Endothelial cell of umbilical vein (primary cell): ENCODE measurements around the gene CUEDC1. TPM values are rescaled to one million over a fixed set of nuclear protein-coding genes. Genes with fewer than 3 reads are reported as not detected.

Experiments used
- BruUV-seq: library from RNA; stranded (reverse); fragments of 400-500 nt; replicated peaks from 2 replicates; lab custom pipeline; 2021; lab: Mats Ljungman, UMichigan
- CTCF ChIA-PET: fragments of 300-600, 350-600 bp; sonication (Branson Sonifier 250); formaldehyde crosslinking; loops from one replicate; lab custom pipeline; 2021; ENCODE audit warnings: antibody characterized with exemption, inconsistent platforms; lab: Charles Lee
- POLR2A ChIA-PET: fragments of 300-600, 350-600 bp; sonication (Branson Sonifier 250); formaldehyde crosslinking; loops from one replicate; lab custom pipeline; 2021; ENCODE audit warnings: antibody characterized with exemption, inconsistent platforms; lab: Charles Lee
- DNase-seq: peaks from one replicate; pipeline ENCODE4 v3.0.0-alpha.2; 2011; ENCODE audit warnings: low read depth, low spot score
- FAIRE-seq: peaks from 2 replicates; lab custom pipeline; 2011; peaks lifted over from hg19 to GRCh38; lab: Jason Lieb, UNC
- H2AFZ ChIP-seq: 2 replicates; pipeline ENCODE4 v1.6.0; 2012; ENCODE audit warnings: low read depth, low read length, control low read depth, inconsistent platforms
- H3K27ac ChIP-seq: 2 replicates; pipeline ENCODE4 v1.5.1; 2011; ENCODE audit warnings: low read depth, mild to moderate bottlenecking, control low read depth, low read length, moderate library complexity; ENCODE audit not compliant: insufficient read depth
- H3K27me3 ChIP-seq, 2 experiments: 2 replicates each; pipeline versions ENCODE4 v1.6.0 to v1.6.1; 2011; ENCODE audit warnings: low read length in 2 of 2, mixed read lengths in 1 of 2; ENCODE audit not compliant: control insufficient read depth in 2 of 2, insufficient read depth in 2 of 2
- H3K36me3 ChIP-seq, 2 experiments: 2 replicates in 1 of 2; 3 replicates in 1 of 2; pipeline ENCODE4 v1.5.1; 2011; ENCODE audit warnings: low read length in 2 of 2, mild to moderate bottlenecking in 1 of 2, moderate library complexity in 1 of 2; ENCODE audit not compliant: control insufficient read depth in 2 of 2, insufficient read depth in 2 of 2; ENCODE audit errors: extremely low read depth in 1 of 2
- H3K4me1 ChIP-seq: 3 replicates; pipeline ENCODE4 v1.5.1; 2011; ENCODE audit warnings: mild to moderate bottlenecking, low read length; ENCODE audit not compliant: control insufficient read depth, insufficient read depth; ENCODE audit errors: extremely low read depth
- H3K4me2 ChIP-seq: 2 replicates; pipeline ENCODE4 v1.6.1; 2011; ENCODE audit warnings: low read length, control low read depth, mixed read lengths; ENCODE audit not compliant: insufficient read depth
- H3K4me3 ChIP-seq, 3 experiments: fragments of 200-600 bp in 1 of 3; sonication (generic), shearing (Covaris generic) in 1 of 3; replicated peaks in 1 of 3; 2 replicates each; pipeline ENCODE4 v1.5.1; 2011 to 2016; ENCODE audit warnings: control low read depth in 3 of 3, low read length in 3 of 3, mild to moderate bottlenecking in 2 of 3, inconsistent platforms in 1 of 3, low read depth in 1 of 3, moderate library complexity in 1 of 3; ENCODE audit not compliant: insufficient read depth in 1 of 3
- H3K79me2 ChIP-seq: 2 replicates; pipeline ENCODE4 v1.6.0; 2012; ENCODE audit warnings: low read length, inconsistent platforms; ENCODE audit not compliant: control insufficient read depth, insufficient read depth
- H3K9ac ChIP-seq: replicated peaks from 2 replicates; pipeline ENCODE3; 2011; ENCODE audit warnings: low read length, control low read depth; ENCODE audit not compliant: insufficient read depth; ENCODE audit errors: extremely low read depth
- H3K9me1 ChIP-seq: replicated peaks from 3 replicates; pipeline ENCODE4 v1.6.0; 2011; ENCODE audit warnings: mild to moderate bottlenecking, low read length; ENCODE audit not compliant: control insufficient read depth, insufficient read depth; ENCODE audit errors: extremely low read depth
- H3K9me3 ChIP-seq: replicated peaks from 2 replicates; pipeline ENCODE4 v1.5.1; 2012; ENCODE audit warnings: low read length, inconsistent platforms; ENCODE audit not compliant: control insufficient read depth, insufficient read depth
- H4K20me1 ChIP-seq: replicated peaks from 2 replicates; pipeline ENCODE3; 2011; ENCODE audit warnings: mild to moderate bottlenecking, low read length; ENCODE audit not compliant: control insufficient read depth, insufficient read depth; ENCODE audit errors: extremely low read depth
- EZH2 ChIP-seq: IDR thresholded peaks from 2 replicates; pipeline ENCODE4 v1.6.1; 2012; ENCODE audit warnings: borderline replicate concordance, low read depth, mild to moderate bottlenecking, moderate library complexity, low read length, inconsistent platforms; ENCODE audit not compliant: severe bottlenecking
- FOS ChIP-seq: IDR thresholded peaks from 2 replicates; pipeline ENCODE4 v1.6.1; 2011; ENCODE audit warnings: mild to moderate bottlenecking, low read length, moderate library complexity, borderline replicate concordance; ENCODE audit not compliant: insufficient read depth
- GATA2 ChIP-seq: IDR thresholded peaks from 2 replicates; pipeline ENCODE4 v1.7.0; 2011; ENCODE audit warnings: low read depth, mild to moderate bottlenecking, moderate library complexity, mixed read lengths, low read length; ENCODE audit not compliant: insufficient read length, insufficient read depth
- JUN ChIP-seq: IDR thresholded peaks from 2 replicates; pipeline ENCODE4 v1.6.1; 2011; ENCODE audit warnings: borderline replicate concordance, low read depth; ENCODE audit not compliant: insufficient read length, insufficient read depth
- MYC ChIP-seq: IDR thresholded peaks from one replicate; pipeline ENCODE4 v1.6.1; 2011; ENCODE audit warnings: mild to moderate bottlenecking, low read depth, low read length
- POLR2A ChIP-seq: IDR thresholded peaks from 2 replicates; pipeline ENCODE4 v1.6.1; 2012; ENCODE audit warnings: low read depth, mild to moderate bottlenecking, control low read depth, low read length
- POLR2AphosphoS5 ChIP-seq: IDR thresholded peaks from 2 replicates; pipeline ENCODE4 v1.6.1; 2012; ENCODE audit warnings: low read depth, mild to moderate bottlenecking, control low read depth, low read length, moderate library complexity; ENCODE audit not compliant: insufficient read depth
- dilution Hi-C: fragments of 300-500 bp; cut with MboI; formaldehyde crosslinking; loops from one replicate; pipeline ENCODE4 v1.15.0; 2019; ENCODE audit warnings: low sequenced_read_pairs; ENCODE audit not compliant: extremely low pct_ligation_motif_present
- intact Hi-C: fragments of 100-400 bp; cut with micrococcal nuclease; formaldehyde crosslinking; loops from one replicate; pipeline ENCODE4 v1.10.0; 2022
- polyA plus RNA-seq, 4 experiments: library from polyadenylated mRNA; depleted of rRNA in 3 of 4; stranded (reverse) in 3 of 4; unstranded in 1 of 4; fragments of >200 nt; gene quantifications; 2 replicates each; pipeline versions ENCODE4 v1.2.1 to v1.2.3, GENCODE V29; 2011 to 2012; ENCODE audit warnings: missing spikeins in 1 of 4
- total RNA-seq: library from RNA; stranded (reverse); gene quantifications from 2 replicates; pipeline ENCODE4 v1.2.3, GENCODE V29; 2021
- TF ChIP-seq, protein P1 (sequence below), 2 donors: IDR thresholded peaks; 1 replicate in 1 of 2; 2 replicates in 1 of 2; pipeline ENCODE4 v1.5.1; 2011; ENCODE audit warnings: low read length in 2 of 2, mild to moderate bottlenecking in 2 of 2, moderate library complexity in 2 of 2, control low read depth in 1 of 2, inconsistent platforms in 1 of 2, low read depth in 1 of 2; ENCODE audit not compliant: insufficient read depth in 1 of 2; ENCODE audit errors: extremely low read depth in 1 of 2
- TF ChIP-seq, protein P2 (sequence below): IDR thresholded peaks from 2 replicates; pipeline ENCODE4 v1.6.1; 2011; ENCODE audit not compliant: insufficient read depth, insufficient read length

CUEDC1 gene
- total and polyA plus RNA-seq, 2 donors (not counting 3 experiments of a cell fraction or from before 2014, with no cell fraction given), result 15.8 to 27.7 TPM

DNA sequence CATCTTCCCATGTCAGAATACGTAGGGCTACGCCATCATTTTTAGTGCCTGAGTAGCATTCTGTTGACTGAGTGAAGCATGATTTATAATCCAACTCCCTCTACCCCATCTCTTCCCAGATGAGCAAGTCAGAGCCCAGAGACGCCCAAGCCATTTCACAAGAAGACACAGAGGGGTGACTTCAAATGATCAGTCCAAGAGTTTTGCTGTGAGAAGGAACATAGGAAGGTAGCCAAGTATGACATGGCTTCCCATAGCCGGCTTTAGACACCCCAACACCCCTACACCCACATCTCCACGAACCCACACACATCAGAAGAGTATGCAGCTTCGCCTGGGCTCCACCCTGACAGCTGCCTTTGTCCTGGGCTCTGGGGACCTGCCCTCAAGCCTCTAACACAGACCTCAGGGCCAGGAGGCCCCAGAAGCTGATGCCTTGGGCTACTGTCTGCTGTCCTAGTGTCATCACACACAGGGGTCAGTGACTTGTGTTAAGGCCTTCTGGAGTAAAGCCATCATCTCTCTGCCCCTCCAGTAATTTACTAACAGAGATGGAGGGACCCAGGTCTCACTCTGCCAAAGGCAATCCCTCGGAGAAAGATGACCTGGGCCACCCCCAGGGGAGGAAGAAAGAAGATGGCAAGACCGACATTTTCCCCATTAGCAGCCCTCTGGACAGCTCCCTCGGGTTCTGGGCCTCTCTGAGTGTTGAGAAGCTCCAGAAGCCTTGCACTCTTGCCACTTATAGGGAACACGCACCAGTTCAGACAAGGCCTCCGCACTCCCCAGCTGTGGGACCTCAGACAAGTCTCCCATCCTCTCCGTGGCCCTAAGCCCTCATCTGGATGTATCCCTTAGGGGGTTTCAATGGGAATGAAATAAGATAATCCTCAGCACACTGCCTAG lies 66.6 kb downstream of the CUEDC1 start:
- TF ChIP-seq, protein P1, sequence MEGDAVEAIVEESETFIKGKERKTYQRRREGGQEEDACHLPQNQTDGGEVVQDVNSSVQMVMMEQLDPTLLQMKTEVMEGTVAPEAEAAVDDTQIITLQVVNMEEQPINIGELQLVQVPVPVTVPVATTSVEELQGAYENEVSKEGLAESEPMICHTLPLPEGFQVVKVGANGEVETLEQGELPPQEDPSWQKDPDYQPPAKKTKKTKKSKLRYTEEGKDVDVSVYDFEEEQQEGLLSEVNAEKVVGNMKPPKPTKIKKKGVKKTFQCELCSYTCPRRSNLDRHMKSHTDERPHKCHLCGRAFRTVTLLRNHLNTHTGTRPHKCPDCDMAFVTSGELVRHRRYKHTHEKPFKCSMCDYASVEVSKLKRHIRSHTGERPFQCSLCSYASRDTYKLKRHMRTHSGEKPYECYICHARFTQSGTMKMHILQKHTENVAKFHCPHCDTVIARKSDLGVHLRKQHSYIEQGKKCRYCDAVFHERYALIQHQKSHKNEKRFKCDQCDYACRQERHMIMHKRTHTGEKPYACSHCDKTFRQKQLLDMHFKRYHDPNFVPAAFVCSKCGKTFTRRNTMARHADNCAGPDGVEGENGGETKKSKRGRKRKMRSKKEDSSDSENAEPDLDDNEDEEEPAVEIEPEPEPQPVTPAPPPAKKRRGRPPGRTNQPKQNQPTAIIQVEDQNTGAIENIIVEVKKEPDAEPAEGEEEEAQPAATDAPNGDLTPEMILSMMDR (IDR thresholded peaks at IDR 0.05; ENCODE audit: extremely low read depth in 1 of 2, insufficient read depth in 1 of 2, low read depth in 1 of 2, low read length in 2 of 2), result no peak
- no peak for TF ChIP-seq JUN
- TF ChIP-seq POLR2AphosphoS5, result no peak
- no peak for TF ChIP-seq POLR2A
- TF ChIP-seq FOS, result no peak
- no peak for TF ChIP-seq GATA2
- TF ChIP-seq, protein P2, sequence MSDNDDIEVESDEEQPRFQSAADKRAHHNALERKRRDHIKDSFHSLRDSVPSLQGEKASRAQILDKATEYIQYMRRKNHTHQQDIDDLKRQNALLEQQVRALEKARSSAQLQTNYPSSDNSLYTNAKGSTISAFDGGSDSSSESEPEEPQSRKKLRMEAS, result no peak
- no peak for TF ChIP-seq MYC
- no peak for TF ChIP-seq EZH2
- Histone ChIP-seq H3K9ac (no peak overlapping the region), H3K79me2 (no peaks in the 10 kb centered on the region), H3K4me3 (no peak overlapping the region), H3K9me1 (no peaks in the 10 kb centered on the region), H4K20me1 (no peaks in the 10 kb centered on the region), H2AFZ (no peak overlapping the region), H3K27me3 (no peaks in the 10 kb centered on the region), H3K4me2 (no peak overlapping the region), H3K36me3 (peaks cover 3 to 4% of the 10 kb centered on the region in 2 experiments), H3K4me1 (peaks cover 26% of the 10 kb centered on the region), H3K27ac (no peak overlapping the region), H3K9me3 (no peaks in the 10 kb centered on the region)
- ChIA-PET POLR2A (no interaction called here), CTCF (interaction anchor here (3.1 to 4.6 kb wide), 3 partner anchors 9 to 111 kb away, joined by 13 to 38 read pairs (median 19); no protein-coding TSS in a partner anchor)
- dilution Hi-C loops, result no loop called here
- BruUV-seq, result no TSS peak
- intact Hi-C loops, result no loop called here
- no peak for DNase-seq
- FAIRE-seq, result no peak
